Stimulated activated CD4-positive, alpha-beta T cell treated with anti-CD3 and anti-CD28 coated beads, Interleukin-4, amount 100 ng/mL, for 48 hours (primary cell): ENCODE data around the gene DZIP3.

Experiments
- DNase-seq, 2 donors: peaks; one replicate each; pipeline ENCODE4 v3.0.0-alpha.2; 2020; ENCODE audit warnings: low read depth in 2 of 2

Gene DZIP3

DNA sequence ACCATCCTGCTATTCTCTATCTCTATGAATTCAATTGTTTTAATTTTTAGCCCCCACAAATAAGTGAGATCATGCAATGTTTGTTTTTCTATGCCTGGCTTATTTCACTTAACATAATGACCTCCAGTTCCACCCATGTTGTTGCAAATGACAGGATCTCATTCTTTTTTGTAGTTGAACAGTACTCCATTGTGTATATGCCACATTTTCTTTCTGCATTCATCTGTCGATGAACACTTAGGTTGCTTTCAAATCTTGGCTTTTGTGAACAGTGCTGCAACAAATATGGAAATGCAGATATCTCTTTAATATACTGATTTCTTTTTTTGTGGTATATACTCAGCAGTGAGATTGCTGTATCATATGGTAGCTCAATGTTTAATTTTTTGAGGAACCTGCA, 108.9 kb downstream of the DZIP3 start:
- no peak for DNase-seq

DNA sequence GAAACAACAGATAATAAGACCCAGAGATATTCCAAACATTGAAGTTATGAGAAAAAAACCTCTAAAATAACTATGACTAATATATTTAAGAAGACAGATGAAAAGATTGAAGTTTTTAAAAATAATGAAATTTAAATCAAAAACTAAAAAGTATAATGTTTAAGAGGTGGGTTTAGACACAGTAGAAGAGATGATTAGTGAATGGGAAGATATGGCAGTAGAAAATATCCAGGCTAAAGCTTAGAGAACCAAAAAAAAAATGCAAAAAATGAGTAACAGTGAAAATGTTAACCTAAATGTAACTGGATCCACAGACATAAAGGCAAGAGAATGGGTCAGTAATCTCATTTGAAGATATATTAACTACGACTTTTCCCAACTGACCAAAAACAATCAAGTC, 115.5 kb downstream of the DZIP3 start:
- DNase-seq = no peak

DNA sequence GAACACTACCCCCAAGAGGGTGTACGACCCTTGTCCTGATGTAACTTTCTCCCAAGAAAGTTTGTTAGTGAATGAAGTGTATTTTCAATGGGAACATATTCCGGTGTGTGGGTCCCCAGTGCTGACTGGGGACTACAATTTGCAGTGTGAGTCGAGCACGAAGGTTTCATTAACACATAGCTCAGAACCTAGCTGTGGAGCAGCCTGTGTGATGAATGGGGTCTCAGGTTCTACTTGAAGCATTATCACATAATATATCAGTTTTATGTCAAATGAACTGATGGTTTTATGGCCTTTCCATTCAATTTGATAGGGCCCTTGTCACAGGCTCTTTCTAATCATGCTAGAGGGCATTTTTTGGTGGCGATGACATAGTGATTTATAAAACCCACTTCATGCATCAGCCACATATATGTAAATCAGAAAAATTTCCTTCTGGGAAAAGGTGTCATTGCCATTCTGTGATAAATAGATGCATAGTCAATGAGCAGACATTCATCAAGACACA, 123.5 kb downstream of the DZIP3 start:
- no peak for DNase-seq

DNA sequence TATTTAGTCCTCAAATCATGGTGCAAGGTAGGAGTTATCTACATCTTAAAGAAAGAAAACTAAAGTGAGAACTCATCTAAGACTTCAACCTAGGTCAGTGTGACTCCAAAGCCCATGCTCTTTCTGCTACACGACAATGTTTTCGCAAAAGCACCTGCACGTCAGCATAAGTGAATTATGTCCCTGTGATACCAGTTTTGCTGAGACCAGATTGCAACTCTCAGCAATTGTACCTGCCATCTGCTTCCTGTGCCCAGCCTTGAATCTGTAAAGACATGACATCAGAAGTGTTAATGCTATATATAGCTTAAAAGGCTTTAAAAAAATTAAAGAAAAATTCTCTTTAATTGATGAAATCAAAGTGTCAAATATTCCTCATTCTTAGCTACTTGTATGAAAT, 124.3 kb downstream of the DZIP3 start:
- no peak for DNase-seq

DNA sequence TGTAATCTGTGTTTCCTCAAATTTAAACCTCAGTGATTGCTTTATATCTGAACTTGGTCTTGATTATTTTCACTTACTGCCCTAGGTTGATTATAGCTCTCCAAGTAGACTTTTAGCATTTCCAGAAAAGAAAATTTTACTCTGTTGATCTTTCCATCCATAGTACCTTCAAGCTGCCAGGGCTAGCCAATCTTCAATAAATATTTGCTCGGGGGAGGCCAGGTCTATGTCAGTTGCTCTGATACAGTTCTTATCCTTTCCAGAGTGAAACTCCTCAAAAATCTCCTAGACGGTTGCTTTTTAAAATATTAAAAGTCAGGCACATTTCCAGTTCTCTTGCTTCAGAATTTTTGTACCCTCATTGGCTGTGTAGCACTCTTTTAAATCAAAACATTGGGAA, 128.9 kb downstream of the DZIP3 start:
- no peak for DNase-seq

DNA sequence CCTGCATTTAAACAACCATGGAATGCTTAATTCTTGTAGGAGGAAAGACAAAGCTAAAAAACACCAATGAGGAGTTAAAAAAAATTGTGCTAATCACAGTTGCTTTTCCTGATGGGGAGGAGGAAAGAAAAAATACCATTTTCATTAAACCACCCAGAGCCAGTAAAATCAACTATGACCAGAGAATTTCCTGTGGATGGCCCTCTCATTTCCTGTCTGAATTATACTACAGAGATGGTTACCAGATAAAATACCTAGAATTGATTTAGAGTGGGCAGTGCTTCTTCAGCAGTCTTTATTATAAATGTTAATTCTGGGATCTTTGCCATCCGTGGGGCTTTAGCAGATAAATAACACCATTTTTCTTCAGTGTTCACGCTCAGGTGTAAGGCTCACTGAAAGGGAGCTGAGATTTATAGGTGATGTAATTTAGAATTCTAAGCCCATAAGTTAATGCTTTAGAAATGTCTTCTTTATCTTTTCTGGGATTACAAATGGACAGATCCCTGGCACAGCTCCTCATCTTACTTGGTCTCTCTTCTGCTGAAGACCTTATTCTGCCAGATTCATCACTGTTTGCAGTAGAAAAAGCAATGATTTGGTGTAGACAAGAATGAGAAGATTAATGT, 129.8 kb downstream of the DZIP3 start:
- no peak for DNase-seq

DNA sequence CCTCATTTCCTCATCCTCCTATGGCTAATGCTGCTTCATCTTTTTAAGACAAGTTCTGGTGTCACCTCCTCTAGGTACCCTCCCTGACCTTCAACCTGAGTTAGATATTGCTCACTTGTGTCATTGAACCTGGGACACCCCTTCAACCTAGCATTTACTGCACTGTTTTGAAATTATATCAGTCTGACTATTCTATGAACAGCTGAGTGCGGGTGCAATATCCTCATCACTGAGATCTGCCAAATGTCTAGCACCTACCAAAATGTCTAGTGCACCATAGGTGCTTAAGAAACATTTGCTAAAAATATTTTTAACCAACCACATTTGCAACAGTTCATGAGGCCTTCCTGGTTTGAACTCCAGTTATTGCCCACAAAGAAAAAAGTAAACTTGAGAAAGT, 133.2 kb downstream of the DZIP3 start:
- DNase-seq = no peak

DNA sequence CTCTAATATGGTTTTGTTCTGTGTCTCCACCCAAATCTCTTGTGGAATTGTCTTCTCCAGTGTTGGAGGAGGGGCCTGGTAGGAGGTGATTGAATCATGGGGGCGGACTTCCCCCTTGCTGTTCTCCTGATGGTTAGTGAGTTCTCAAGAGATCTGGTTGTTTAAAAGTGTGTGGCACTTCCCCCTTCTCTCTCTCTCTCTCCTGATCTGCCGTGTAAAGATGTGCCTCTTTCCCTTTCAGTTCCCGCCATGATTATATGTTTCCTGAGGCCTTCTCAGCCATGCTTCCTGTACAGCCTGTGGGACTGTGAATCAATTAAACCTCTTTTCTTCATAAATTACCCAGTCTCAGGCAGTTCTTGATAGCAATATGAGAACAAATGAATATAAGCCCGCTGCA, 134.6 kb downstream of the DZIP3 start:
- DNase-seq = no peak

DNA sequence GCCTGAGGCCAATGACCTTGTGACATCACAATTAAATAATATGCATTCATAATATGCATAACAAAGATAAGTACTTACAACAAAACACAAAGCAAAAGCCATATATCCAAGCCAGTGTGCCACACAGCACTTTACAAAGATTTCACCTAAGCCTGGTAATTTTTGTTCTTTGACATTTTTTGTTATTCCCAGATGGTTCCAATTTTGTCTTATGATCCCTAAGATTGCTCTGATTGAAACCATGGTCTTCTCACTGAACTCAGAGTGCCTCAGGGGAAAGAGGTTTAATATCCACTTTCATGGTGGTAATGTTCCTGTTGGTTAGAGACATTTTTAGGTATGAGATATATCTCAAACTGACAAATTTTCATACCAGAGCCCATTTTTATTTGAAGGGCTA, 138.6 kb downstream of the DZIP3 start:
- DNase-seq = no peak

DNA sequence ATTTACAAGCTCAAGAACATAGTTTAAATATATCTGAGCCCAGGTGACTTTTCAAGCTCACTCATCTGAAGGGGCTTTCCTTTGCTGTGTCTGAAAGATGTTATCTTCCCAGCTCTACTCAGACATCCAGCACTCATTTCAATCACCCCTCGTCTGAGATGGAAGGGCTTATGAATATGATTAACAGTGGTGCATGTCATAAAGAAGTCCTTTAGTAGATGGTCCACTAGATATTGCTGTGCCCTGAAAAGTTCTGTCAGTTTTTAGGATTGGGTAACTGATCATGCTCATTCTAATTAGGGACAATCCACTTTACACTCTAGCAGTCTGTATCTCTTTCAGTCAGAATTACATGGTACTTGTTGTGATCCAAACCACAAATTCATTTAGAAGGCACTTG, 139.4 kb downstream of the DZIP3 start:
- no peak for DNase-seq

DNA sequence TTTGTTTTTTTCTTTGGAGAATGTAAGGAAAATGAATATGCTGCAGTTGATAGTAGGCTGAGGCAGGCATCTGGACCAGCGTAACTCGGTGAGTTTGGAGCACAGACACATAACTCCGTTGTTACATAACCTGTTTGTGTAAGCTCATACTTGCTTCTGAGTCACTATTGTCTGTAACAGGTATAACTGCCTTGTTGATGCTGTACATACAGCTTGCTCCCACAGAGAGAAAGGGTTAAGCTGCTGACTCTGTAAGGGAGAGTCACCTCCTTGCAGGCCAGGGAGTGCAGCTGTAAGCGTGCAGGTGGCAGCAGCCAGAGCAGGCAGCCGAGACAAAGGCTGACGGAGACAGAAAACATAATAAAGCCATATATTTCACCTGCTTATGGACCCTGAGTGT, 147.3 kb downstream of the DZIP3 start:
- DNase-seq = no peak

DNA sequence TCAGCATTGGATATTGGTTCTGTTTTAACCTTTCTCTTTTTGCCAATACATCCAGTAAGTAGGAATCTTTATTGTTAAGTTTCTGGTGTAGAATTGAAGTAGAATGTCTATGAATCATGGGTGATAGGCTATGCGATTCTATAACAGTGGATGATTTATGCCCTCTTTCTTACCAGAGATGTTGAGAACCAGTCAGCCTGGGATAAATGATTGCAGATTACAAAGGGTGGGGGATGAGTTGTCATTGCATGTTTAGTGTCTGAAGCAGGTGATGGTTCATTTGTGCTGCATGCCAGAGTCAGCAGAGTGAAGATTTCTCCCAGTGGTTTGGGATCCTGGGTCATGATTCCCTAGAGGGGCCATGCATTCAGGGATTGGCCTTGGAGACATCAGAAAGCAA, 153.4 kb downstream of the DZIP3 start:
- DNase-seq = no peak
